ENCODE results near the gene CSDE1. TPM values are rescaled to one million over a fixed set of nuclear protein-coding genes. Genes with fewer than 3 reads are reported as not detected.

Gene CSDE1
- total and polyA plus RNA-seq, 9 donors = 225 to 752 (median 558) TPM

- TF ChIP-seq CTCF (IDR thresholded peaks at IDR 0.05) = no peak
- no peak for TF ChIP-seq POLR2A (IDR thresholded peaks at IDR 0.05)
- no peak for TF ChIP-seq EP300 (IDR thresholded peaks at IDR 0.05)
- peak within 1 kb of the TSS; percentile 32 to 46 for H3K27ac ChIP-seq
- H3K9me3 ChIP-seq = no peaks in the 10 kb centered on the region
- 0 to 1% (median 1%) methylated on average over 39 to 50 of the region's 50 CpGs for WGBS, 3 donors
- H3K4me1 ChIP-seq (ENCODE audit: insufficient read depth) = peaks cover 3% of the 10 kb centered on the region
- peak within 1 kb of the TSS; percentile 82 for H3K4me3 ChIP-seq
- no peaks in the 10 kb centered on the region for H3K36me3 ChIP-seq
- intact Hi-C loops (cut with DNase I) = no loop called here
- no peaks in the 10 kb centered on the region for H3K27me3 ChIP-seq
- DNase-seq = no peak
These were observed 88.2 kb downstream of the CSDE1 start, which contains the start of gene DENND2C for GRCh38 chr1:114669562-114670082. DENND2C (minus strand) TSS chr1:114670049; CDS start chr1:114625984, 44,065 bp downstream.

GRCh38 chr1:114668784-114669561 is 88.8 kb downstream of the CSDE1 start:
- DNase-seq = no peak
- H3K4me3 ChIP-seq = peak overlapping the region; percentile 82
- no peaks in the 10 kb centered on the region for H3K9me3 ChIP-seq
- WGBS, 3 donors = 40 to 43% (median 42%) methylated on average over 13 of the region's 13 CpGs
- intact Hi-C loops (cut with DNase I) = no loop called here
- H3K4me1 ChIP-seq (ENCODE audit: insufficient read depth) = peaks cover 3% of the 10 kb centered on the region
- TF ChIP-seq EP300 (IDR thresholded peaks at IDR 0.05) (no peak), POLR2A (IDR thresholded peaks at IDR 0.05) (no peak), CTCF (IDR thresholded peaks at IDR 0.05) (no peak)
- H3K27ac ChIP-seq = no peak overlapping the region
- H3K27me3 ChIP-seq = no peaks in the 10 kb centered on the region
- H3K36me3 ChIP-seq = no peaks in the 10 kb centered on the region

GRCh38 chr1:114668373-114668772 is 89.4 kb downstream of the CSDE1 start:
- intact Hi-C loops (cut with DNase I) = no loop called here
- 82 to 93% (median 90%) methylated on average over 4 of the region's 4 CpGs for WGBS, 3 donors
- Histone ChIP-seq H3K27ac (no peak overlapping the region), H3K4me3 (no peak overlapping the region), H3K9me3 (no peaks in the 10 kb centered on the region), H3K36me3 (no peaks in the 10 kb centered on the region), H3K27me3 (no peaks in the 10 kb centered on the region), H3K4me1 (ENCODE audit: insufficient read depth) (peaks cover 3% of the 10 kb centered on the region)
- DNase-seq = no peak
- TF ChIP-seq CTCF (IDR thresholded peaks at IDR 0.05) = no peak
- no peak for TF ChIP-seq POLR2A (IDR thresholded peaks at IDR 0.05)
- TF ChIP-seq EP300 (IDR thresholded peaks at IDR 0.05) = no peak

- no peak overlapping the region for H3K4me3 ChIP-seq
- no peaks in the 10 kb centered on the region for H3K36me3 ChIP-seq
- TF ChIP-seq POLR2A (IDR thresholded peaks at IDR 0.05) = no peak
- TF ChIP-seq EP300 (IDR thresholded peaks at IDR 0.05) = no peak
- no peak for TF ChIP-seq CTCF (IDR thresholded peaks at IDR 0.05)
- no peak overlapping the region for H3K27ac ChIP-seq
- no peak for DNase-seq
- 91 to 94% (median 92%) methylated on average over 3 of the region's 3 CpGs for WGBS, 3 donors
- no peaks in the 10 kb centered on the region for H3K9me3 ChIP-seq
- intact Hi-C loops (cut with DNase I) = no loop called here
- H3K27me3 ChIP-seq = no peaks in the 10 kb centered on the region
- H3K4me1 ChIP-seq (ENCODE audit: insufficient read depth) = peaks cover 3% of the 10 kb centered on the region
These were observed 90.8 kb downstream of the CSDE1 start for GRCh38 chr1:114666954-114667353.

Small RNAs within 50 kb of the gene (small RNA-seq; reads per million reads assigned to genes)
- gene RN7SL432P = not detected
- gene RNY1P13 = not detected

Other genes with a start within 250 kb of the CSDE1 start
- 10 to 100 TPM; 31.2 to 49.6 (median 38.5) TPM for gene TRIM33, start 246.8 kb downstream of the CSDE1 start, total RNA-seq
- 10 to 100 TPM; 11.1 to 22.1 TPM for gene TRIM33, start 246.8 kb downstream of the CSDE1 start, polyA plus RNA-seq
- 10 to 100 TPM; 32.2 to 47.7 (median 40.2) TPM for gene BCAS2, start 176.4 kb downstream of the CSDE1 start, total RNA-seq
- 10 to 100 TPM; 32.1 to 36.4 TPM for gene BCAS2, start 176.4 kb downstream of the CSDE1 start, polyA plus RNA-seq
- gene DENND2C, start 87.9 kb downstream of the CSDE1 start, total RNA-seq = 1 to 10 TPM; 2.2 to 3.6 (median 2.6) TPM
- 1 to 10 TPM; 1.5 to 2.9 TPM for gene DENND2C, start 87.9 kb downstream of the CSDE1 start, polyA plus RNA-seq
- gene AMPD1, start 62.4 kb downstream of the CSDE1 start, total RNA-seq = under 1 TPM in 1 of 7 donors, not detected in 6; 0.13 TPM
- gene AMPD1, start 62.4 kb downstream of the CSDE1 start, polyA plus RNA-seq = 1 to 10 TPM in 1 of 2 donors, under 1 TPM in 1; 0.18 to 1.8 TPM
- gene NRAS, start 41.2 kb downstream of the CSDE1 start, total RNA-seq = 10 to 100 TPM; 12.9 to 21.7 (median 16.4) TPM
- gene NRAS, start 41.2 kb downstream of the CSDE1 start, polyA plus RNA-seq = 10 to 100 TPM in 1 of 2 donors, 1 to 10 TPM in 1; 8.7 to 17.8 TPM
- gene SIKE1, start 22.7 kb upstream of the CSDE1 start, total RNA-seq = 10 to 100 TPM; 22.8 to 41.8 (median 31.4) TPM
- gene SIKE1, start 22.7 kb upstream of the CSDE1 start, polyA plus RNA-seq = 10 to 100 TPM; 12.4 to 15.3 TPM
- not detected for gene SYCP1, start 96.9 kb upstream of the CSDE1 start, total RNA-seq
- gene SYCP1, start 96.9 kb upstream of the CSDE1 start, polyA plus RNA-seq = under 1 TPM in 1 of 2 donors, not detected in 1; 0.13 TPM